ENCODE measurements around the gene ZNF33B.
"Not testable (repeated sequence)": the region's sequence is repeated elsewhere in the genome, so short reads cannot be mapped to it uniquely, and the experiment has no call there.

ZNF33B gene

DNA sequence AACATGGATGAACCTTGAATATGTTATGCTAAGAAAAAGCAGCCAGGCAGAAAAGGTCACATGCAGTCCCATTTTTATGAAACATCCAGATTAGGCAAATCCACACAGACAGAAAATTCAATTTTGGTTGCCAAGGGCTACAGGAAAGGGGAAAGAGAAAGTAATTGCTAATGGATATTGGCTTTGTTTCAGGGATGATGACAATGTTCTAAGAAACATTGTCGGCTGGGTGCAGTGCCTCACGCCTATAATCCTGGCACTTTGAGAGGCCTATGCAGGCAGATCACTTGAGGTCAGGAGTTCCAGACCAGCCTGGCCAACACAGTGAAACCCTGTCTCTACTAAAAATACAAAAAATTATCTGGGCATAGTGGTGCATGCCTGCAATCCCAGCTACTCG, 23.0 kb downstream of the ZNF33B start:
- DNase-seq (ENCODE audit: low read depth) = no peak

DNA sequence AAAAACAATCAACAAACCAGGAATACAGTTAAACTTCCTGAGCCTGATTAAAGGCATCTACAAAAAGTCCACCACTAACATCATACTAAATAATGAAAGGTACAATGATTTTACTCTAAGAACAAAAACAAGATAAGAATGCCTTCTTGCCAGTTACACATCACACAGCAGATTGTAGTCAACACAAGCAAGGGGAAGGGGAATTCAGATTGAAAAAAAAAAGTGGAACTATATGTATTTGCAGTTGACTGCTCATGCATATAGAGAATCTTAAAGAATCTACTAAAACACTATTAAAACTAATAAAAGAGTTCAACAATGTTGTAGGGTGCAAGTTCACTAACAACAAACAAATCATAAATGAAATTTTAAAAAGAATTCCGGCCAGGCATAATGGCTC, 28.5 kb downstream of the ZNF33B start:
- DNase-seq (ENCODE audit: low read depth) = no peak

DNA sequence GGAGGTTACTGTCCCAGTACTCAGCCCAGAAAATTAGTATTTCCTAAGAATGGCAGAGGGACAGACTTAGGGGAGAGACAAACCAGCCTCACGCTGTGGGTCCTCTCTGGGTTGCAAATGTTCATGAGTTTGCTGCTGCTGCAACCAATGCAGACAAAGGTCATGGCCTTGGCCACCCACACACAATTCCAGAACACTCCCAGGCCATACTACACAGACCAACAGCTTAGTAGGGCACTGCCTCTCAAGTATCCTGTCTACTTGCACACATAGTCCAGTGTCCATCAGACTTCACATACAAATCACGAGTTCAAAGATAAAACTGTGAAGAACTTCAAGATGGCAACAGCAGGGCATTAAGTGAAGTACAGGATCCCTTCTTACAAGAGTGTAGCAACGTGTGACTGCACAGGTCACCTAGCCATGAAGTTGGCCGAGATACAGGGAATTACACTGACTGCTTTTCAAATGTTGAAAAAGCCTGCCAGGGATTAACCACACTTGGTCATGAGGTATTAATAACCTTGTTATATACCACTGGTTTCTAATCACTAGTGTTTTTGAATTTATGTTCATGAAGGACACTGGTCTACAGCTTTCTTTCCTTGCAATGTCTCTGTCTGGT, 40.0 kb downstream of the ZNF33B start:
- no peak for DNase-seq (ENCODE audit: low read depth)

DNA sequence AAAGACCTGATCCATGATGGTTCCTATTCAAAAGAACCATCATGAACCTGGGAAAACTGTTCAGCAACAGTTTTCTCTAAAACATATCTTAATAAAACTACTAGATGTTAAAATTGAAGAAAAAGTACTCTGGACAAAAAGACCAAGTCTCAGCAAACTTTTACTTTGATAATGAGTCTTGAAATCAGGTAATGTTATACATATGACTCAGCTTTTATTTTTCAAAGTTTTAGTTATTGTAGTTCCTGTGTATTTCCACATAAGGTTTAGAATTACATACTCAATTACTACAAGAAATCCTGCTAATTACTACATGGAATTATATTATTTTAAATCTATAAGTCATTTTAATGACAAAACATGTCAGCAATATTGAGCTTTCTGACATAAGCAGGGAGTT, 42.2 kb downstream of the ZNF33B start:
- DNase-seq (ENCODE audit: low read depth) = no peak

DNA sequence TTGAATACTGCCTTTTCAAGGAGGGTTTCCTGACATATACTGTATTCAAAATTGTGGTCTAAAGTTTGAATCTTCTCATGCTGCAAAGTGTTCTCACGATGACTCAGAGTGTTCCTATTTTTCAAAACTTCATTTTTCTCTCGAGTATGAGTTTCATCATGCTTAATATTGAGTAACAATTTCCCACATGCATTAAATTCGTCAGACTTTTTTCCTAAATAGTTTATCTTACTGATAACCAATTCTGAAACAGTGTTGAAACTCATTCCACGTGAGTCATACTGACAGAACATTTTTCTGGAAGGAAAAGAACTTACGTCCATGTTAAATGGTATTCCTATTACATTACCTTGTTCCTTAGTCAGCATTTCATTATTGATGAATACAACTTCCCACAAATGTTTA, 44.1 kb downstream of the ZNF33B start:
- peak; percentile 92 for DNase-seq (ENCODE audit: low read depth)

DNA sequence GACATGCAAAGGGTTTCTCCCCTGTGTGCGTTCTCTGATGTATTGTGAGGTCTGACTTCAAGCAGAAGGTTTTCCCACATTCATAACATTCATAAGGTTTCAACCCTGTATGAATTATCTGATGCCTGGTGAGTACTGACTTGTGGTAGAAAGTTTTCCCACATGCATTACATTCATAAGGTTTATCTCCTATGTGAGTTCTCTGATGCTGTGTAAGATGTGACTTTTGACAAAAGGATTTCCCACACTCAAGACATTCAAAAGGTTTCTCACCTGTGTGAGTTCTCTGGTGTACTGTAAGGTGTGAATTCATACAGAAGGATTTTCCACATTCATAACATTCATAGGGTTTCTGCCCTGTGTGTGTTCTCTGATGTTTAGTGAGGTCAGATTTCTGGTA, 45.1 kb downstream of the ZNF33B start:
- peak; percentile 6 for DNase-seq (ENCODE audit: low read depth)

DNA sequence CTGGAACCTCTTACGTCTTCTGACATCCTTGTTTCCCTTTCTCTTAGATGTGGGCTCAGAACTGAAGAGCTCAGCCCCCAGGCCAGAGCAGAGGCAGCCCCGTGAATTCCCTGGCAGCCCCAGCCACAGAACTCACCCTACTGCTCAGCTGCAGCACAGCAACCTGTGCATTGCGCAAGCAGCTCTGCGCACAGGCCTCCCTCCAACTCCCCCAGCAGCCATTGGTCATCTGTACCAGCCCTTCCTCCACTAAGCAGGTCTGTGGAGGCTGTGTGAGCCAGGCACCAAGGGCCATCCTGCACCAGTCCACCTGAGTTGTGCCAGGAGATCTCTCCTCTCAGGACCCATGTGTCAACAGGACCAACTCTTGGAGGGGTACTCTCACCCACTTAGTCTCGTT, 54.5 kb downstream of the ZNF33B start:
- DNase-seq (ENCODE audit: low read depth) = no peak

DNA sequence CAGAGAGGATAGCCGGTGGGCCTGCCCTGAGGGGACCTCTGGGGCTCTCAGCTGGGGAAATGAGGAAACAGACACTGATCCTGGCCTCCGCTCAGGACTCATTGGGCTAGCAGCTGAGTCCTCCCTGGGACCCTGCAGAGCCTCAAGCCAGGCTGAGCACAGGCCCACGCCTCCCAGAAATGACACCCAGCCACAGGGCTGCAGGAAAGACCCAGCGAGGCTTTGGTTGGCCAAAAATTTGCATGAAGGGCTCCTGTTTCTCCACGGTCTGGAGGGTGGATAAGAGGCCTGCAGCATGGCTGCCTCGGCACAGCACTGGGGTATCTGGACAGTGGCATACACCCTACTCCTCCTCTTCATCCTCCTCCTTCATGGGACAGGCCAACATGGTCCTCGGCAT, 60.4 kb downstream of the ZNF33B start:
- DNase-seq (ENCODE audit: low read depth) = no peak

DNA sequence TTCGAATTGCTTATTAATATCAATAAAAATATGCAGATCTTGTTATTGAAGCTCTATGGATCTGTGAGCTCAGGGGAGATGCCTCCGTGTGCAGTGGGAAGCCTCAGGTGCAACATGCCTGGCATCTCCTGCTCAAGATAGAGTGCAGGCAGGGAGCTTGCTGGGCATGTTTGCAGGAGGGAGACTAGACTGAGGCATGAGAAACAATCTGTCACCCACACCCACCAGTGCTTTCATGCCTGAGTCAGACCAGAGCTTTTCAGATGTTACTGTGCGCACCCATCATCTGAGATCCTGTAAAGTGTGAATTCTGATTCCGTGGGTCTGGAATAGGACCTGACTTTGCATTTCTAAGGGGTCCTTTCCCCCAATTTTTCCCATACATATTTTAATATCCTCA, 62.0 kb downstream of the ZNF33B start:
- DNase-seq (ENCODE audit: low read depth) = no peak

DNA sequence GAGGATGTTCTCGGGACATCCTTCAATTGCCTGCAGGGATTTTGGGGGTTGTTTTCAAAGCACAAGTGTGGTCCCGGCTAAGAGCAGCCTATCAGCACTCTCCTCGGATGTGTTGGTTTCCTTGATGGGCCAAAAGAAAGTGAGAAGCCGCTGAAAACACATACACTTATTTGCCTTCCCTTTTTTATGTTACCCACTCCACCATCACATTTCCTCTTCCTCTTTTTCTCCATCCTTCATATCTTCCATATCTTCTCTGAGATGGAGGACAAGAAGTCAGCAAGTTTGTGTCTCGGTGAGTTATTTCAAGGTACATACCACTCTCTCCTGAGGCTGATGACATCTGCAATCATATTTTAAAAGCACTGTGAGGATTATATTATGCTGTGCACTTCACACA, 64.0 kb downstream of the ZNF33B start:
- no peak for DNase-seq (ENCODE audit: low read depth)

DNA sequence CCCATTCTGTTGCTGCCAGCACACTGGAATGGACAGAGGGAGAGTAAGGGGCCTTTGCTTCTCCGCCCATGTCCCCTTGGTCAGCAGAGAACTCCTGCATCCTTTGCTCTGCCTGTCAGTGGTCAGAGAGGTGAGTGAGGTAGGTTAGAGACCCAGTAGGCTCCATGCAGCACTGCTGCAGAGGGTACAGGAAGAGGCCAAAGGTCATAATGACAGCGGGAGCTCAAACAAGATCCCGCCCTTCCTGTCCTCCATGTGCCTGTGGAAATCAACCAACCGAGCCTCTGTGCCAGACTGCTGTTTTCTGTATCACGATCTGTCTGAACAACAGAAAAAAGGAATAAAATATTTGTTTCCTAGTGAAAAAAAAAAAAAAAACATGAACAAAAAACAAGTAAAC, 81.4 kb downstream of the ZNF33B start:
- no peak for DNase-seq (ENCODE audit: low read depth)

DNA sequence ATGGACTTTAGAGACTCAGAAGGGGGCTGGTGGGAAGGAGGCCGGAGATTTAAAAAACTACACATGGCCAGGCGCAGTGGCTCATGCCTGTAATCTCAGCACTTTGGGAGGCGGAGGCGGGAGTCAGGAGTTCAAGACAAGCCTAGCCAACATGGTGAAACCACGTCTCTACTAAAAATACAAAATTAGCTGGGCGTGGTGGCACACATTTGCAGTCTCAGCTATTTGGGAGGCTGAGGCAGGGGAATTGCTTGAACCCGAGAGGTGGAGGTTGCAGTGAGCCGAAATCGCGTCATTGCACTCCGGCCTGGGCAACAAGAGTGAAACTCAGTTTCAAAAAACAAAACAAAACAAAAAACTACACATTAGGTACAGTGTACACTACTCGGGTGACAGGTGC, 84.8 kb downstream of the ZNF33B start:
- not testable (repeated sequence) for DNase-seq (ENCODE audit: low read depth)

DNA sequence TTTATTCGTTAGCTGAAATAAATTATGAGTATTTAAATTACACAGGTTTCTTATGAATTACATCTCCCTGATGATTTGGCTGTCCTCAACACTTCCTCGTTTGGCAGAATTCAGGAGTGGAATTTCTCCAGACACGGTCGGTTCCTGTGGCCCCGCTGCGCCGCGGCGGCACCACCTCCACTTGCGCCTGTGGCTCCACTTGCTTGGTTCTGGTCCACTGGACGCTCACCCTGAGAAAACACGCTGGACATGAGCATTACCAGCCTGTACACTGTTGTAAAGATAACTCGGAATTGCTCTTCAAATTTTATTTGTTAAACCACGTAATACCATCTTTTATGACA, 85.3 kb downstream of the ZNF33B start:
- no peak for DNase-seq (ENCODE audit: low read depth)

DNA sequence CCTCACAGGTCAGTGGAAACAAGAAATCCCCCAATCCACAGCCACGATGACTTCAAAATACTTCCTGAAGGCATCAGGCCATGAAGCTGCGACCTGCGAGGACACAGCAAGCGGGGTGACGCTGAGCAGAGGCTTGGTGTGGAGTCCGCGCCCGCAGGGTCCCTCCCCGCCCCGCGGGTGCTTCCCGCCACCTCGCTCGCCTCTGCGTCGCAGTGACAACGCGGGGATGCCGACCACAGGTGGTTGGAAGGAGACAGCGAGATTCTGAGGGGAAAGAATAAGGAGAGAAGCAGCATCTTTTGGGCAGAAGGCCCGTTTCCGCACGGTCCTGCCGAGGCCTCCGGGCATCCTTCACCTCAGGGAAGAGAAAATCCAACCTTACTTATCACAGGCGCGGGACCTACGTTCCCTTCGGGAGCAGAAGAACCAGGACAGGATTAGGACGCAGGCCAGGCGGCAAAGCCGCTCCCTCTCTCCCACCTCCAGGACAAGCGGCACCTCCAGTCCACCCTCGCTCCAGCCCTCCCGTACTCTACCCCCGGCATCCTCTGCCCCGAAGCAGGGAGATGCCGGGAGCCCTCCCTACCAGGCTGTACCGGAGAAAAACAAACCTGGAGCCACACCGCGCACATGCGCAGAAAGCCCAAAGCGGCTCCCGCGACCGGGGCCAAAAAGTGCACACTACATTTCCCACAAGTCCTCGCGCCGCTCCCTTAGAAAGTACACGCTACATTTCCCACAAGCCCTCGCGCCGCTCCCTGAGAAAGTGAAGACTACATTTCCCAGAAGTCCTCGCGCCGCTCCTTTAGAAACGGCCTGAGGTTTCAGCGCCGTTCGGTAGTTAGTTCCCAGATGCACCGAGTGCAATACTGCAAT, 85.9 kb downstream of the ZNF33B start:
- DNase-seq (ENCODE audit: low read depth) = peak; percentile 97

DNA sequence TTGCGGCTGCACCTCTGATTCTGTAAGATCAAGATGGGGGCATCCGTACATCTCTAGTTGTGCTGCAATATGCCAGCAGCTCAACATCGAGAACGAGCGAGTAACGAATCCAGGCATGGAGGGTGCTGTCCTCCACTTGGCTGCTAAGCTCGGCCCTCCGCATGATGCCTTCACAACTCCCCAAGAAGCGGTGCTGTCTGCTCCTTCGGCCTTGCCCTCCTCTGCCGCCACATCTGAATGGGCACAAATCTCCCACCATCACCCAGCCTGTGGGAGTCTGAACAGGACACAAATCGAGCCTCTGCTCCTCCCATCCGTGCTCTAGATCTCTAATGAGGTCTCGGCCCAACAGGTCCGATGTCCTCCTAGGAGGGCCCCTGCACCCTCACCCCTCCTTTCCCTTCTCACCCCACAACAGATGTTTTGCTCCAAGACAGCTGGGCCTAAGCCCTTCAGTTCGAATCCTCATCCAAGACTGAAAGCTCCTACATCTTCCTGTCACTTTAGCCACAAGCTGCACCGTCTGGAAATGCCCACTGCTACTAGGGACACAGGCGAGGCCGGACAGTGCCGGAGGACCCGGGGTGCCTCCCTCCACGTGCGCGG, 86.7 kb downstream of the ZNF33B start:
- DNase-seq (ENCODE audit: low read depth) = no peak

DNA sequence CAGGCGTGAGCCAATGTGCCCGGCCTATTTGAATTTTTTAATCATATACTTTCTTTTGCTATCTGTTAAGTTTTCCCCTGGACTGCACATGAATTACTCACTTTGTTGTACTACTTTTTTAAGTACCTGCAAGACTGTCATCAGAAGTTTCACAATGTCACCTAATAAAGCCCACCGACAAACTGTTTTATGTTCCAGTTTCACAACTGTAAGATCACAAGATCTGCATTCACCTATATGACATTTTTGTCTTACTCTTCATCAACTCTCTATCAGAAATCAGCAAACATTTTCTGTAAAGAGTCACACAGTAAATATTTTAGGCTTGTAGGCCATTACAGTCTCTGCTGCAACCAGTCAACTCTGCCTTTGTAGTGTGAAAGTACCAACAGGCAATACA, 88.5 kb downstream of the ZNF33B start:
- no peak for DNase-seq (ENCODE audit: low read depth)

DNA sequence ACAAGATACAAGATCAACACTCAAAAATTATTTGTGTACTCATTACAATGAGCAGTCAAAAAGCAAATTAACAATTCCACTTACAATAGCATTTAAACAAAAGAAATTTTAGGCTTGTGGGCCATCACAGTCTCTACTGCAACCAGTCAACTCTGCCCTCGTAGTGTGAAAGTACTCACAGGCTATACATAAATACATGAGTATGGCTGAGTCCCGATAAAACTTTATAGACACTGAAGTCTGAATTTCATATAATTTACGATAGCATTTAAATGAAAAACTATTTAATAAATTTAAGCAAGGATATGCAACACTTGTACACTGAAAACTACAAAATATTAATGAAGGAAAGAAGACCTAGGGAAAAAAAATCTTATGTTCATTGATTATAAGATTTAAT, 90.1 kb downstream of the ZNF33B start:
- no peak for DNase-seq (ENCODE audit: low read depth)

DNA sequence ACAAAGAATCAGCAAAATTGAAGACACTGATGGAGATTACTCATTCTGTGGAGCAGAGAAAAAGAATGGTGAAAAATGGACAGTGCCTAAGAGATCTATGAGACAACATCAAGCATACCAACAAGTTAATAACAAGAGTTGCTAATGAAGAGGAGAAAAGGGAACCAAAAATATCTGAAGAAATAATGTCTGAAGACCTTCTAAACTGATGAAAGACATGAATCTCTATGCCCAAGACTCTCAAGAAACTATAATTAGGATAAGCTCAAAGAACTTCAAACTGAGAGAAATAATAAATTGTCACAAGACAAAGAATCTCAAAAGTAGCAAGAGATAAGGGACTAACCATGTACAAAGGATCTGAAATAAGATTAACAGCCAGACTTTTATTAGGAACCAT, 93.4 kb downstream of the ZNF33B start:
- no peak for DNase-seq (ENCODE audit: low read depth)

DNA sequence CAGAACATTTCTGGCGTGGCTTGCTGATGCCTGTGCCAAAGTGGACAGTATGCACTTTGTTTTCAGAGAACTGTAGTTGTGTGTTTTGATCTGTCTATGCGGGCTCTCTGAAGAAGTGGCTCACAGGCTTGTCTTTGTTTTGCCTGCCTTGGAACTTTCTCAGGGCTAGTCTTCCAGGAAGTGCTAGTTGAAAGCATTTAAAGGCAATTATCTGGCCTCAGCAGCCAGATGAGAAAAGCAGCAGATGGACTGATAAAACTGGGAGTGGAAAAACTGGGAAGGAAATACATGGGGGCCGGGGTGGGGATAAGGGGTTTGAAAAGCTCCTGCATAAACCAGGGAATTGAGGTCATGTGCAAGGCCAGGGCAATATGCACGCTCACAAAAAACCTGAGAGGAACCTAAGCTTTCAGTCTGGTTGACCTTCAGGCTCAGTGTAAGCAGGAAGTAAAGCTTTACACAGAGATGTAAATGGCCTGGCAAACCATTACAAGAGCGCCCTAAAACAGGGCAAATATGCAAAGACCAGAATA, 94.5 kb downstream of the ZNF33B start:
- no peak for DNase-seq (ENCODE audit: low read depth)

Measured in amniotic epithelial cell (primary cell).